ENCODE measurements around the gene LEAP2.

DNA sequence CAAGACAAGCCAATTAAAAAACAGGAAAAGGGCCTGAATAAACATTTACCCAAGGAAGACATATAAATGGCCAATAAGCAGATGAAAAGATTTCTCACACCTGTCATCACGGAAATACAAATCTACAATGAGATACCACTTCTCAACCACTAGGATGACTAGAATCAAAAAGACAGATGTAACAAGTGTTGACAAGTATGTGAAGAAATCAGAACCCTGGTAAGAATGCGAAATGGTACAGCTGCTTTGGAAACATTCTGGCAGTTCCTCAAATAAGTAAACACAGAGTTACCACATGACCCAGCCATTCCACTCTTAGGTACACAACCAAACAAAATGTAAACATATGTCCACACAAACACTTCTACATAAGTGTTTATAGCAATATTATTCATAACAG, 32.5 kb downstream of the LEAP2 start:
- TF ChIP-seq, protein P1, sequence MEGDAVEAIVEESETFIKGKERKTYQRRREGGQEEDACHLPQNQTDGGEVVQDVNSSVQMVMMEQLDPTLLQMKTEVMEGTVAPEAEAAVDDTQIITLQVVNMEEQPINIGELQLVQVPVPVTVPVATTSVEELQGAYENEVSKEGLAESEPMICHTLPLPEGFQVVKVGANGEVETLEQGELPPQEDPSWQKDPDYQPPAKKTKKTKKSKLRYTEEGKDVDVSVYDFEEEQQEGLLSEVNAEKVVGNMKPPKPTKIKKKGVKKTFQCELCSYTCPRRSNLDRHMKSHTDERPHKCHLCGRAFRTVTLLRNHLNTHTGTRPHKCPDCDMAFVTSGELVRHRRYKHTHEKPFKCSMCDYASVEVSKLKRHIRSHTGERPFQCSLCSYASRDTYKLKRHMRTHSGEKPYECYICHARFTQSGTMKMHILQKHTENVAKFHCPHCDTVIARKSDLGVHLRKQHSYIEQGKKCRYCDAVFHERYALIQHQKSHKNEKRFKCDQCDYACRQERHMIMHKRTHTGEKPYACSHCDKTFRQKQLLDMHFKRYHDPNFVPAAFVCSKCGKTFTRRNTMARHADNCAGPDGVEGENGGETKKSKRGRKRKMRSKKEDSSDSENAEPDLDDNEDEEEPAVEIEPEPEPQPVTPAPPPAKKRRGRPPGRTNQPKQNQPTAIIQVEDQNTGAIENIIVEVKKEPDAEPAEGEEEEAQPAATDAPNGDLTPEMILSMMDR (IDR thresholded peaks at IDR 0.05; ENCODE audit: insufficient read depth, low read depth, low read length) = no peak
- TF ChIP-seq EZH2 (IDR thresholded peaks at IDR 0.05; ENCODE audit: insufficient read depth, low read length) = no peak
